GM12873 (cell line): ENCODE measurements around the gene NGFR.

Experiments
- TF ChIP-seq, protein P1 (sequence below): IDR thresholded peaks from 2 replicates; pipeline ENCODE4 v1.5.1; 2012; ENCODE audit warnings: low read depth, mild to moderate bottlenecking, moderate library complexity, low read length, control low read depth; ENCODE audit not compliant: insufficient read depth; ENCODE audit errors: missing control alignments

NGFR gene

DNA sequence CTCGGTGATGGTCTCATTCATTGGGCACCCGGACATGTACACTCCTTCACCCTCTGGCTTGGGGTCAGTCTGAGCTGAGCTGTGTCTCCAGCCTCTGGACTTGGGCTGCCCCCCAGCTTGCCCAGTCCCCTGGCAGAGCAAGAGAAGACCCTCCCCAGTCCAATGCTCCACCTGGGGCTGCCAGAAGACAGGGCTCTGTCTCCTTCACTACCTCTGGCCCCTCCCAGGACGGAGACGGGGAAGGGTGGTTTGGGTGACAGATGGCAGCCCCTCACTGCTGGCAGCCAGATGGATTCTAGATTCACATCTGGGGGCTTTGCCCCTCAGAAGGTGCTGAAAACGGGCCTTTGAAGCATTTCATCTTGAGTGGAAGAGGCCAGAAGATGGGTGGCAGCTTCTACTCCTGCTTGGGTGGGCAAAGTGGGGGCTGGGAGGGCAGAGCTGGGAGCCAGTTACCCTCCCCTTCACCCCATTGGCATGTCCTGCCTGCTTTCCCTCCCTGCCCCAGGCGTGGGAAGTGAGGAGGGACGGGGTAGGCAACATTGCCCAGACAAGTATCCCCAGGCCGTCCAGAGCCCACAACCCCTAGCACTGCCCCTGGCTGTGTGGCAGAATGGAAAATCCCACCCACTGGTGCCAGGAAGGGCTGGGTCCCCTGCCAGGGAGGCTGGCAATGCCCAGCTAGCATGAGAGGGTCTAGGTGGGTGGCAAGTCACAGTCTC, 13.9 kb downstream of the NGFR start:
- TF ChIP-seq, protein P1, sequence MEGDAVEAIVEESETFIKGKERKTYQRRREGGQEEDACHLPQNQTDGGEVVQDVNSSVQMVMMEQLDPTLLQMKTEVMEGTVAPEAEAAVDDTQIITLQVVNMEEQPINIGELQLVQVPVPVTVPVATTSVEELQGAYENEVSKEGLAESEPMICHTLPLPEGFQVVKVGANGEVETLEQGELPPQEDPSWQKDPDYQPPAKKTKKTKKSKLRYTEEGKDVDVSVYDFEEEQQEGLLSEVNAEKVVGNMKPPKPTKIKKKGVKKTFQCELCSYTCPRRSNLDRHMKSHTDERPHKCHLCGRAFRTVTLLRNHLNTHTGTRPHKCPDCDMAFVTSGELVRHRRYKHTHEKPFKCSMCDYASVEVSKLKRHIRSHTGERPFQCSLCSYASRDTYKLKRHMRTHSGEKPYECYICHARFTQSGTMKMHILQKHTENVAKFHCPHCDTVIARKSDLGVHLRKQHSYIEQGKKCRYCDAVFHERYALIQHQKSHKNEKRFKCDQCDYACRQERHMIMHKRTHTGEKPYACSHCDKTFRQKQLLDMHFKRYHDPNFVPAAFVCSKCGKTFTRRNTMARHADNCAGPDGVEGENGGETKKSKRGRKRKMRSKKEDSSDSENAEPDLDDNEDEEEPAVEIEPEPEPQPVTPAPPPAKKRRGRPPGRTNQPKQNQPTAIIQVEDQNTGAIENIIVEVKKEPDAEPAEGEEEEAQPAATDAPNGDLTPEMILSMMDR, result no peak

DNA sequence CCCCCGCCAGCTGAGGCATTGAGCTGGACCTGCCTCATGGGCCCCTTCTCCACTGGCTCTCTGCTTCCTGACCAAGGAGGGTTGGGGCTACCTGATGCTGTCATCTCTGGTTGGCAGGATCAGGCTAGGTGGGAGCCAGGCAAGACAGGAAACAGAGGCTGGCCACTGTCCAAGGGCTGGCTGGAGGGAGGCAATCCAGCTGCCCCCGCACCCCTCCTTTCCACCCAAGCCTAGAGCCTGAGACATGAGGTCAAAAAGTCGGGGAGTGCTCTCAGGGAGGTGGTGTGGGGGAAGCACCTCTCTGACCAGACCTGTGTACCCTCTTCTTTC, 14.5 kb downstream of the NGFR start:
- TF ChIP-seq, protein P1, result no peak

DNA sequence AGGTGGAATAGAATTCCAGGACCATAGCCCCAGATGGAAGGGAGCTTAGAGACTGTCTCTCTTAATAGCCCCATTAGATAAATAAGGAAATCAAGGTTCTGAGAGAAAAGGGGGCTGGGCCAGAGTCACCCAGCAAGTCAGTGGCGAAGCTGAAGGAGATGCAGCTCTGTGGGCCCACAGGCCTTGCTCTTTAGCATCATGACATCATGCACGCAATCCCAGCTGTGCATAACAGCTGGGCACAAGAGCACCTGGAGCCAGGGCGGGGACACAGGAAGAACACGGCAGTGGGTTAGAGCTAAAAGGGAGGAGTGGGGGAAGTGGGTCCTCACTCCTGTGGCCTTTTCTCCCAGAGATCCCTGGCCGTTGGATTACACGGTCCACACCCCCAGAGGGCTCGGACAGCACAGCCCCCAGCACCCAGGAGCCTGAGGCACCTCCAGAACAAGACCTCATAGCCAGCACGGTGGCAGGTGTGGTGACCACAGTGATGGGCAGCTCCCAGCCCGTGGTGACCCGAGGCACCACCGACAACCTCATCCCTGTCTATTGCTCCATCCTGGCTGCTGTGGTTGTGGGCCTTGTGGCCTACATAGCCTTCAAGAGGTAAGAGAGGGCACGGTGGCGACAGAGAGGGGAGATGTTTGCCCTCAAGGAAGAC, 15.1 kb downstream of the NGFR start:
- TF ChIP-seq, protein P1, result no peak

DNA sequence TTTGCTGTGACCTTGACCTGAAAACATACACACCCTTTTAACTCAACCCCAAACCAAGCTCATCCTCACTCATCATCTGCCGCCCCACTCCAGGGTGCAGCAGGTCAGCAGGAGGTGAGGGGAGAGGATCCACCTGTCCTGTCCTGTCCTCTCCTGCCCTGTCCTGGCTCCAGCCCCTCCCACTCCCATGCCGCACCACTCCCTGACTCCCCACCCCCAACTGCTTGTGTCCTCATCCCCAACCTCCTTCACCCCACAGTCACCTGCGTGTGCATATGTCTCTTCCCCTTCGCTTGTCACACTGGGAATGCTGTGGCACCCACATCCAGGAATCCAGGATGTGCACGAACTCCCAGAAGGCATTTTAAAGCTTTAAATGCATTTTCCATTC, 15.6 kb downstream of the NGFR start:
- TF ChIP-seq, protein P1, result no peak

DNA sequence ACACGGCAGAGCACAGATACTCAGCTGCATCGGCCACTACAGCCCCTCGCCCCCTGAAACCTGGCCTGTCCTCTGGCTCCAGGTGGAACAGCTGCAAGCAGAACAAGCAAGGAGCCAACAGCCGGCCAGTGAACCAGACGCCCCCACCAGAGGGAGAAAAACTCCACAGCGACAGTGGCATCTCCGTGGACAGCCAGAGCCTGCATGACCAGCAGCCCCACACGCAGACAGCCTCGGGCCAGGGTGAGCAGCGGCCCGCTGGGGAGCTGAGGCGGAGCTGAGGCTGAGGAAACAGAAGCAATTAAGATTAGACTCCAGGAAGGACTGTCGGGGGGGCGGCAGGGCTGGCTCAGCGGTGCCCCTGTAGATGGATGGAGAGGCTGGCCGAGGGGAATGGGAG, 16.7 kb downstream of the NGFR start:
- TF ChIP-seq, protein P1, result no peak

DNA sequence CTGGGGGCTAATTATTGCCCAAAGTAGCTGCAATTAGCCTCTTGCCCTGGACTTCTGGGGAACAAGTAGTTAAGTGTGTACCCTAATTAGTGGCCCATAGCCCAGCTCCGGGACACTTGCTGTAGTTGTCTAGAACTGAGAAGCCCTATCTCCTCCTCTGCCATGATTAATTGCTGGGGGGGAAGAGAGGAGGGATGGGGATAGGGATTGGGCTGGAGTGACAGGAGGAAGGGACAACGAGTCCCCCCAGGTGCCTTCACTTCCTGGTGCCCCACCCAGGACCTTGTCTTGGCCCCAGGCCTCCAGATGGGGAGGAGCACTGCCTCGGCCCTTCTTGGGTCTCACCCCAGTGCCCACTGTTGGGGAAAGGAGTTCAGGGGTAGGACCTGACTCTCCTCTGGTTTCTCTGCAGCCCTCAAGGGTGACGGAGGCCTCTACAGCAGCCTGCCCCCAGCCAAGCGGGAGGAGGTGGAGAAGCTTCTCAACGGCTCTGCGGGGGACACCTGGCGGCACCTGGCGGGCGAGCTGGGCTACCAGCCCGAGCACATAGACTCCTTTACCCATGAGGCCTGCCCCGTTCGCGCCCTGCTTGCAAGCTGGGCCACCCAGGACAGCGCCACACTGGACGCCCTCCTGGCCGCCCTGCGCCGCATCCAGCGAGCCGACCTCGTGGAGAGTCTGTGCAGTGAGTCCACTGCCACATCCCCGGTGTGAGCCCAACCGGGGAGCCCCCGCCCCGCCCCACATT, 17.4 kb downstream of the NGFR start:
- TF ChIP-seq, protein P1, result no peak

DNA sequence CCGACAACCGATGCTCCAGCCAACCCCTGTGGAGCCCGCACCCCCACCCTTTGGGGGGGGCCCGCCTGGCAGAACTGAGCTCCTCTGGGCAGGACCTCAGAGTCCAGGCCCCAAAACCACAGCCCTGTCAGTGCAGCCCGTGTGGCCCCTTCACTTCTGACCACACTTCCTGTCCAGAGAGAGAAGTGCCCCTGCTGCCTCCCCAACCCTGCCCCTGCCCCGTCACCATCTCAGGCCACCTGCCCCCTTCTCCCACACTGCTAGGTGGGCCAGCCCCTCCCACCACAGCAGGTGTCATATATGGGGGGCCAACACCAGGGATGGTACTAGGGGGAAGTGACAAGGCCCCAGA, 17.9 kb downstream of the NGFR start:
- TF ChIP-seq, protein P1, result no peak
